ENCODE measurements around the gene PTPN21.

Gene PTPN21

DNA sequence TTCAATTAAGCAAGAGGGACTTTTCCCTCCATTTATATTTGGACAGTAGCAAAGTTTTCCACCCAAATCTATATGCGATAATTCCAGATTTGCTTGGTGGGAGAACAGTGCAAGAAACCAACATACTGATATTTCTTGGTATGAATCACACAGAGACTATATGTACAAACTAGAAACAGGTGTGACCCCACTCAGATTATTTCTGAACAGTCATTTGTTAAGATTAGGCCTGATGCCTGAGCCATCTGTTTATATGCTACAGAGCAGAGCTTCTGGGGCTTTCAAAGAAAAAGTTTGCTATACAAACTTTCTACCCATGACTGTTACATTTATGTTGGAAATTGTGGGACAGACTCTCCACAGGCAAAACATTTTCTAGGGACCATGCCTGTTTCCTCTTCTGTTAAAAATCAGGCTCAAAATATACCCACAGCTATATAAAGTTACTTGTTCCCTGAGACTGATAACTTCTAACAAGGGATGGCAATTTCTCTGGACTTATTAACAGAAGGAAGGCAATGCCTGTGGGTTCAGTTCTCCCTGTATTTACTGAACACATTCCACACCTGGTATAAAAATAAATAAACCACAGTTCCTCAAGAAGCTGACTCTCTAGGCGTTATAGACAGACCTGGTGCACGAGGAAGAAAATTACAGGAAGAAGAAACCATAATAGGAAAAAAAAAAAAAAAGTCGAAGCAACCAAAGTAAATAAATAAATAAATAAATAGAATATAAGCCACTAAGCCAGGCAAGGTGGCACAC, 8.0 kb downstream of the PTPN21 start:
- intact Hi-C loops (cut with DNase I; ENCODE audit: low total_unique reads) = no loop called here
- TF ChIP-seq, protein P1, sequence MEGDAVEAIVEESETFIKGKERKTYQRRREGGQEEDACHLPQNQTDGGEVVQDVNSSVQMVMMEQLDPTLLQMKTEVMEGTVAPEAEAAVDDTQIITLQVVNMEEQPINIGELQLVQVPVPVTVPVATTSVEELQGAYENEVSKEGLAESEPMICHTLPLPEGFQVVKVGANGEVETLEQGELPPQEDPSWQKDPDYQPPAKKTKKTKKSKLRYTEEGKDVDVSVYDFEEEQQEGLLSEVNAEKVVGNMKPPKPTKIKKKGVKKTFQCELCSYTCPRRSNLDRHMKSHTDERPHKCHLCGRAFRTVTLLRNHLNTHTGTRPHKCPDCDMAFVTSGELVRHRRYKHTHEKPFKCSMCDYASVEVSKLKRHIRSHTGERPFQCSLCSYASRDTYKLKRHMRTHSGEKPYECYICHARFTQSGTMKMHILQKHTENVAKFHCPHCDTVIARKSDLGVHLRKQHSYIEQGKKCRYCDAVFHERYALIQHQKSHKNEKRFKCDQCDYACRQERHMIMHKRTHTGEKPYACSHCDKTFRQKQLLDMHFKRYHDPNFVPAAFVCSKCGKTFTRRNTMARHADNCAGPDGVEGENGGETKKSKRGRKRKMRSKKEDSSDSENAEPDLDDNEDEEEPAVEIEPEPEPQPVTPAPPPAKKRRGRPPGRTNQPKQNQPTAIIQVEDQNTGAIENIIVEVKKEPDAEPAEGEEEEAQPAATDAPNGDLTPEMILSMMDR (IDR thresholded peaks at IDR 0.05) = no peak
- Histone ChIP-seq H3K4me1 (peaks cover 7 to 70% (median 34%) of the 10 kb centered on the region in 4 donors), H3K9me3 (no peaks in the 10 kb centered on the region), H3K36me3 (peaks cover 24 to 65% (median 41%) of the 10 kb centered on the region in 3 donors), H3K27ac (no peak overlapping the region), H3K4me3 (no peak overlapping the region), H3K27me3 (no peaks in the 10 kb centered on the region)
- no peak for DNase-seq

DNA sequence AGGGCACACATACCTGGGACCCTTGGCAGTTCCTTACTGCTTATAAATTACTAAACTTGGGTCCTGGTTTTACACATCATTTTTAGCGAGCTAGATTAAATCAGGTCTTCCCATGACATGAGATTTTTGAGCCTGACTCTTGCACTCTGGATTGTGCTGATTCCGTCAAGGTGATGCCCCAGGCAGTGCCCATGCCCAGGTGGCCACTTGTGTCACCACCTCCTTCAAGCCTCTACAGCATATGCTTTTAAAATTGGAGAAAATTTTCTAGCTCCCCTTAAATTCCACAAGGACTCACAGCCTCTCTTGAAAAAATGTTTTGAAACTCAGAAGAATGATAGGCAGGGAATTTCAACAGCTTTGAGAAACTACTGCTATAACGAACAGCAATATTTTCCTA, 9.6 kb downstream of the PTPN21 start:
- no peaks in the 10 kb centered on the region for H3K27me3 ChIP-seq
- peaks cover 24 to 65% (median 41%) of the 10 kb centered on the region in 3 donors for H3K36me3 ChIP-seq
- intact Hi-C loops (cut with DNase I; ENCODE audit: low total_unique reads) = no loop called here
- H3K9me3 ChIP-seq = no peaks in the 10 kb centered on the region
- H3K4me3 ChIP-seq = no peak overlapping the region
- peaks cover 0 to 65% (median 25%) of the 10 kb centered on the region in 4 donors for H3K4me1 ChIP-seq
- TF ChIP-seq, protein P1 (IDR thresholded peaks at IDR 0.05) = no peak
- DNase-seq = no peak
- H3K27ac ChIP-seq = no peak overlapping the region

DNA sequence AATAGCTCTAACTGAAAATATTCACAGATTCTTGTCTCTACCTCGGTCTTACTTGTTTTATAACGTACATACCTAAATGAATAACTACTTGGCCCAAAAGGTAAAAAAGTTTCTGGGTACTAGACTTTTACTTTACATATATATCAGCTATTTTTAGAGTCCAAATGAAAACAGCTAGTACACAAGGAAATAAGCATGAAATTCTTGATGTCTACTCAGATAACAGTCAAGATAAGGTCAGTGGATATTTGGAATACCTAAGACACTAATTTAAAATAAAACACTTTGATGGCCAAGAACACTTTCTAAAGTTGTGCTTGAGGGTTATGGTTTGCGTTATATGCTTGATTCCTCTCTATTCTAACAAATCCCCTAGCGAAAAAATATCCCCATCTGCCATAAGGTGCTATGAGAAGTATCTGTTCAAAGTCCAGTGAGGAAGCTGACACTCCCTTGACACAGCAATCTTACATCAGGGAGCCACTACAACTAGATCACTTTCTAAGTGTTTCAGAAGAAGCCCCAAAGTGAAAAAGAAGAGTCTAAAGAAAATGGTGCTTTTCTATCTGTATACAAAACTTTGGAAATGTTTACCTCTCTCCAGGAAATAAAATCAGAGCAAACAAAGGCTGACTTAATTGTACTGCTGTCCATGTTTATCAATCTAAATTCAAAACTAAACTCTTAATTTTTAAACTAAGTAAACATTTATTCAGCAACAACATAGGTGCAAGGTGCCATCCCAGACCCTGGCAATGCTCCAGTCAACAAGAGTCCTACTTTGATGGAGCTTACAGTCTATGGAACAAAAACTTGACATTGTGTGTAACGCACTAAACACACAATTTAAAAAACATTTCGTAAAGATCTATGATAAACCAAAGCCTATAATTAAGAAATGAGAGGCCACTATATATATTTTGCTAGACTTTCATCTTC, 11.7 kb downstream of the PTPN21 start:
- DNase-seq = no peak
- Histone ChIP-seq H3K27me3 (no peaks in the 10 kb centered on the region), H3K4me1 (peaks cover 0 to 50% (median 13%) of the 10 kb centered on the region in 4 donors), H3K27ac (no peak overlapping the region), H3K9me3 (no peaks in the 10 kb centered on the region), H3K36me3 (peaks cover 16 to 47% (median 28%) of the 10 kb centered on the region in 3 donors), H3K4me3 (no peak overlapping the region)
- intact Hi-C loops (cut with DNase I; ENCODE audit: low total_unique reads) = no loop called here
- TF ChIP-seq, protein P1 (IDR thresholded peaks at IDR 0.05) = no peak

DNA sequence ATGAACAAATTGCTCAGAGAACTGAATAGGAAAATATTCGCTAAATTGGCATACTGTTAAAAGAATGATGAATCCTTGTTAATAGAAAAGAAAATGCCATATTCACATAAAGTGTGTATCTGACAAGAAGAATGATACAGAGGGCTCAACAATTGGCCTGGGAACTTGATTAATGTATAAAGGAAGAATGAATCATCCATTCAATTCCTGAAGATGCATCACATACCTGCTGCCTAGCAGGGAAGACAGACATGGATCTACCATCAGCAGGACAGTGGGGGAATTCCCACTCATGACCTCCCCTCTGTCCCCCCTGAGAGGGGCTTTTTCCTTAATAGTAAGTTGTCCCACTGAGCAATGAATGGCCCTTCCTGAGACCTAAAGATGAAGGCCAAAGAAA, 13.5 kb downstream of the PTPN21 start:
- TF ChIP-seq, protein P1 (IDR thresholded peaks at IDR 0.05) = no peak
- intact Hi-C loops (cut with DNase I; ENCODE audit: low total_unique reads) = no loop called here
- no peak for DNase-seq
- H3K27me3 ChIP-seq = no peaks in the 10 kb centered on the region
- H3K36me3 ChIP-seq = peaks cover 8 to 31% (median 17%) of the 10 kb centered on the region in 3 donors
- no peak overlapping the region for H3K4me3 ChIP-seq
- peaks cover 0 to 52% (median 9%) of the 10 kb centered on the region in 4 donors for H3K4me1 ChIP-seq
- no peaks in the 10 kb centered on the region for H3K9me3 ChIP-seq
- H3K27ac ChIP-seq = no peak overlapping the region

DNA sequence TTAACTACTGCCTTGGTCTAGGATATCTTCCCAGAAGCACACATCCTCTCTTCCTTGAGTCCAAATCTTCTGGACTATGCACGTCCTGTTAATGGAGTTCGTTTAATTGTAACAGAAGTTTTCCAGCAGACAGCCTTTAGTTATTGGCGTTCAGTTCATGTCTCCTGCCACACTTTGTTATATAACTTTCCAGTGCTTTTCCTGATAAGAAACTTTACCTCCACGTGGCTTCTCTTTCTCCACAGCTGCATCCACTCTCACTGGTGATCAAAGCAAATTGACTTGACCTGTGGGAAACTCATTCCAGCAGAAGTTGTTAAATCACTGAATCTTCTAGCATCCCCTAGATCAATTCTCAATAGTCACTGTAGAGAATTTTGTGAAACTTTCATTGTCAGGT, 19.0 kb downstream of the PTPN21 start:
- peaks cover 0 to 23% (median 22%) of the 10 kb centered on the region in 3 donors for H3K36me3 ChIP-seq
- DNase-seq = no peak
- intact Hi-C loops (cut with DNase I; ENCODE audit: low total_unique reads) = no loop called here
- no peak overlapping the region for H3K27ac ChIP-seq
- H3K4me3 ChIP-seq = no peak overlapping the region
- no peaks in the 10 kb centered on the region for H3K9me3 ChIP-seq
- no peaks in the 10 kb centered on the region for H3K27me3 ChIP-seq
- peaks cover 0 to 31% (median 0%) of the 10 kb centered on the region in 4 donors for H3K4me1 ChIP-seq
- TF ChIP-seq, protein P1 (IDR thresholded peaks at IDR 0.05) = no peak
